Neuronal stem cell (in vitro differentiated cells): ENCODE data around the gene MICALL2.

Source experiments
- DNase-seq: peaks from one replicate; pipeline ENCODE4 v3.0.0-alpha.2; 2013; ENCODE audit warnings: low spot score
- H2AFZ ChIP-seq: one replicate; pipeline ENCODE4 v1.6.1; 2013; ENCODE audit warnings: mild to moderate bottlenecking, low read length, inconsistent platforms
- H2AK5ac ChIP-seq: 2 replicates; pipeline ENCODE4 v1.6.1; 2013; ENCODE audit warnings: low read depth, mild to moderate bottlenecking, inconsistent platforms, low read length, moderate library complexity, mixed read lengths
- H2BK120ac ChIP-seq: 2 replicates; pipeline ENCODE4 v1.6.1; 2013; ENCODE audit warnings: low read depth, mild to moderate bottlenecking, inconsistent platforms, low read length, moderate library complexity, mixed read lengths
- H2BK12ac ChIP-seq: one replicate; pipeline ENCODE4 v1.6.1; 2013; ENCODE audit warnings: low read length, inconsistent platforms
- H2BK15ac ChIP-seq: 2 replicates; pipeline ENCODE4 v1.6.1; 2013; ENCODE audit warnings: mild to moderate bottlenecking, low read length, inconsistent platforms, mixed read lengths
- H2BK5ac ChIP-seq: one replicate; pipeline ENCODE4 v1.6.1; 2013; ENCODE audit warnings: inconsistent platforms, mild to moderate bottlenecking, low read length, moderate library complexity
- H3K14ac ChIP-seq: one replicate; pipeline ENCODE4 v1.6.1; 2013; ENCODE audit warnings: low read length, inconsistent platforms
- H3K18ac ChIP-seq: 2 replicates; pipeline ENCODE4 v1.6.1; 2013; ENCODE audit warnings: low read length, inconsistent platforms
- H3K23ac ChIP-seq: 2 replicates; pipeline ENCODE4 v1.6.1; 2013; ENCODE audit warnings: low read depth, mild to moderate bottlenecking, mixed read lengths, low read length, inconsistent platforms; ENCODE audit not compliant: poor library complexity
- H3K27ac ChIP-seq: replicated peaks from 3 replicates; pipeline ENCODE4 v1.5.1; 2013; ENCODE audit warnings: low read length, inconsistent platforms
- H3K27me3 ChIP-seq, 3 experiments: 2 replicates each; pipeline ENCODE4 v1.6.1; 2013; ENCODE audit warnings: low read length in 3 of 3, mild to moderate bottlenecking in 2 of 3, inconsistent platforms in 1 of 3, low read depth in 1 of 3, mixed read lengths in 1 of 3, moderate library complexity in 1 of 3; ENCODE audit not compliant: control insufficient read depth in 3 of 3, insufficient read depth in 3 of 3
- H3K36me3 ChIP-seq, 2 donors: replicated peaks in 1 of 2; 2 replicates each; pipeline ENCODE4 v1.6.1; 2013; ENCODE audit warnings: low read length in 2 of 2; ENCODE audit not compliant: control insufficient read depth in 2 of 2, insufficient read depth in 2 of 2
- H3K4ac ChIP-seq: 2 replicates; pipeline ENCODE4 v1.6.1; 2013; ENCODE audit warnings: inconsistent platforms, mild to moderate bottlenecking, low read length, moderate library complexity
- H3K4me1 ChIP-seq, 2 donors: 1 replicate in 1 of 2; 2 replicates in 1 of 2; pipeline ENCODE4 v1.6.1; 2013; ENCODE audit warnings: low read length in 2 of 2, low read depth in 1 of 2; ENCODE audit not compliant: control insufficient read depth in 2 of 2, insufficient read depth in 1 of 2
- H3K4me2 ChIP-seq: one replicate; pipeline ENCODE4 v1.6.1; 2013; ENCODE audit warnings: mild to moderate bottlenecking, low read length, inconsistent platforms; ENCODE audit not compliant: insufficient read depth, poor library complexity, severe bottlenecking
- H3K4me3 ChIP-seq, 2 donors: 2 replicates each; pipeline ENCODE4 v1.5.1; 2013; ENCODE audit warnings: low read length in 2 of 2, mild to moderate bottlenecking in 2 of 2, inconsistent platforms in 1 of 2, moderate library complexity in 1 of 2
- H3K79me1 ChIP-seq: one replicate; pipeline ENCODE4 v1.6.1; 2013; ENCODE audit warnings: low read depth, mild to moderate bottlenecking, inconsistent platforms, low read length, moderate library complexity
- H3K9ac ChIP-seq: one replicate; pipeline ENCODE4 v1.6.1; 2013; ENCODE audit warnings: mild to moderate bottlenecking, low read depth, low read length, inconsistent platforms; ENCODE audit not compliant: poor library complexity
- H3K9me3 ChIP-seq, 2 donors: replicated peaks in 1 of 2; 2 replicates each; pipeline versions ENCODE3 to v1.6.1; 2013; ENCODE audit warnings: low read length in 2 of 2, mild to moderate bottlenecking in 2 of 2, inconsistent platforms in 1 of 2, low read depth in 1 of 2, mixed read lengths in 1 of 2, moderate library complexity in 1 of 2; ENCODE audit not compliant: control insufficient read depth in 2 of 2, insufficient read depth in 1 of 2
- H4K8ac ChIP-seq: one replicate; pipeline ENCODE4 v1.6.1; 2013; ENCODE audit warnings: low read depth, mild to moderate bottlenecking, inconsistent platforms, low read length, moderate library complexity
- H4K91ac ChIP-seq: one replicate; pipeline ENCODE4 v1.6.1; 2013; ENCODE audit warnings: low read length, low read depth, mild to moderate bottlenecking, inconsistent platforms; ENCODE audit not compliant: poor library complexity
- WGBS, 2 donors: extraction: QIAGEN DNeasy Blood & Tissue Kit; methylation state at CpG; one replicate each; pipeline ENCODE4 v1.1.7; 2013; ENCODE audit warnings: missing lambda C conversion rate in 2 of 2, mixed read lengths in 1 of 2; ENCODE audit not compliant: insufficient read length in 2 of 2, insufficient replicate concordance in 1 of 2; ENCODE audit errors: extremely low coverage in 2 of 2; 5-methylcytosine and 5-hydroxymethylcytosine counted together

Gene MICALL2

DNA sequence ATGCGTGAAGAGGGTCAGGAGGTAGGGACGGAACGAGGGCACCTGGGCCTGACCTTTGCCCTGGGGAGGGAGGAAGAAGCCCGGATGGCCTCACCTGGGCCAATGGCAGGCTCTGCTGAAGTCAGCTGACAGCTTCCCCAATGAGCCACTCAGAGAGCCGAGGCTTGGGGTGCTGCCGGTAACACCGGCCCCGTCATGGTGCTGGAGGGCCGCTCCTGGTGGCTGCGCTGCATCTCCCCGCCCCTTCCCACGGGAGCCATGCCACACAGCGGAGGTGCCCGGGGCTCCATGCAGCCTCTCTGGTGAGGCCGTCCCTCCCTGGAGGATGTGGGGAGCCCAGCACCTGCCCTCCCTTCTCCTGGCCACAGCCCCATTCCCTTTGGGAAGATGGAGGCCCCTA lies 17.6 kb upstream of the MICALL2 start:
- H3K4ac ChIP-seq, result no peak overlapping the region
- no peak overlapping the region for H4K8ac ChIP-seq
- H2BK120ac ChIP-seq, result no peak overlapping the region
- H3K14ac ChIP-seq, result peak overlapping the region; percentile 56
- H3K9me3 ChIP-seq, result no peaks in the 10 kb centered on the region
- H3K9ac ChIP-seq, result no peak overlapping the region
- no peak for DNase-seq
- H2AFZ ChIP-seq, result no peak overlapping the region
- H3K4me2 ChIP-seq, result no peak overlapping the region
- H2BK15ac ChIP-seq, result no peak overlapping the region
- H3K4me3 ChIP-seq, result no peak overlapping the region
- H4K91ac ChIP-seq, result no peak overlapping the region
- H2AK5ac ChIP-seq, result no peak overlapping the region
- H3K27me3 ChIP-seq, result no peaks in the 10 kb centered on the region
- H3K18ac ChIP-seq, result no peak overlapping the region
- peak overlapping the region; percentile 90 for H2BK5ac ChIP-seq
- peak overlapping the region; percentile 80 for H3K23ac ChIP-seq
- no CpG with 5 or more reads among the region's 15 CpGs for WGBS, 2 donors
- H3K79me1 ChIP-seq, result peaks cover 2% of the 10 kb centered on the region
- peaks cover 0 to 2% of the 10 kb centered on the region in 2 donors for H3K4me1 ChIP-seq
- no peak overlapping the region for H2BK12ac ChIP-seq
- H3K36me3 ChIP-seq, result peaks cover 46 to 81% of the 10 kb centered on the region in 2 donors
- no peak overlapping the region for H3K27ac ChIP-seq

DNA sequence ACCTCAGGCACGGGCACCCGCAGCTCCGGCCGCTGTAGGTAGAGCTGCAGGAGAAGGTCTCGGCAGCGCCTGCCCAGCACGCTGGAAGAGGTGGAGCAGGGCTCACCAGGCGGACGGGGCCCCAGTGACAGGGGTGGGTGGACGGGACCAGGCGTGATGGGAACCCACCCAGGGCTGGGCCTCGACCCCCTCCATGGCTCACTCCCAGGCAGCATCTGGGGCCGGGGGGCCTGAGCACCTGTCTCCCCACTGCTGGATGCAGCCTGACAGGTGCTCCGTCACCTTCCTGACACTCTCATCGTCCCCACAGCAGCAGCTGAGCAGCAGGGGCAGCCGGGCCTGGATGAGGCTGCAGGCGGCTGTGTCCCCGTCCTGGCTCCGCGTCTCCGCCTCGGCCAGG lies 16.7 kb upstream of the MICALL2 start:
- Histone ChIP-seq H3K18ac (no peak overlapping the region), H3K36me3 (peaks cover 44 to 84% of the 10 kb centered on the region in 2 donors), H4K91ac (no peak overlapping the region), H3K79me1 (peaks cover 2% of the 10 kb centered on the region), H2BK120ac (no peak overlapping the region), H3K14ac (no peak overlapping the region), H3K4ac (no peak overlapping the region), H3K4me3 (no peak overlapping the region), H2BK15ac (no peak overlapping the region), H3K27ac (no peak overlapping the region), H3K4me1 (peaks cover 0 to 2% of the 10 kb centered on the region in 2 donors), H2BK12ac (no peak overlapping the region), H3K9me3 (no peaks in the 10 kb centered on the region), H2BK5ac (no peak overlapping the region), H3K23ac (peak overlapping the region; percentile 43), H4K8ac (no peak overlapping the region), H3K27me3 (no peaks in the 10 kb centered on the region), H3K4me2 (no peak overlapping the region), H2AFZ (no peak overlapping the region), H2AK5ac (no peak overlapping the region), H3K9ac (no peak overlapping the region)
- DNase-seq, result no peak
- no CpG with 5 or more reads among the region's 22 CpGs for WGBS, 2 donors

DNA sequence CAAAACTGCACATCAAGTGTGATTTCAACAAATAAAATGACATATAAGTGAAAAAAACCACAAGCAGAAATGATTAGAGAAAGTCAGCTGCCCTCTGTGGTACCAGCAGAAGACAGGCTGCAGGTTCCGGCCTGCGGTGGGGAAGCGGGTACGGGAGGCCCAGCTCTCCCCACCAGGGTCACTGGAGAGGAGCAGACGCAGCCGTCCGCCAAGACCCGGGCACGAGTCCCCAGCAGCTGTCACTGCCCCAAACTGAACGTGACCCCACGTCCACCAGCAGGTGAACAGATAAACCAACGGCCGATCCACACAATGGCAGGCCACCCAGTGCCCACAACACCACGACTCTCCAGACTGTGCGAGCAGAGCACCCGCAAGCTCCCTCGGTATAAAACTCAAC lies 16.1 kb upstream of the MICALL2 start:
- Histone ChIP-seq H3K27me3 (no peaks in the 10 kb centered on the region), H3K4me1 (peaks cover 0 to 2% of the 10 kb centered on the region in 2 donors), H3K4me3 (no peak overlapping the region), H3K79me1 (peaks cover 2% of the 10 kb centered on the region), H3K36me3 (peaks cover 46 to 85% of the 10 kb centered on the region in 2 donors), H3K9me3 (no peaks in the 10 kb centered on the region), H4K91ac (no peak overlapping the region), H3K27ac (no peak overlapping the region), H3K23ac (peak overlapping the region; percentile 73), H3K18ac (no peak overlapping the region), H4K8ac (no peak overlapping the region), H3K14ac (no peak overlapping the region), H2AFZ (no peak overlapping the region), H2BK15ac (no peak overlapping the region), H3K4me2 (no peak overlapping the region), H2BK12ac (no peak overlapping the region), H2BK5ac (no peak overlapping the region), H3K9ac (peak overlapping the region; percentile 44), H3K4ac (no peak overlapping the region), H2BK120ac (no peak overlapping the region), H2AK5ac (no peak overlapping the region)
- no CpG with 5 or more reads among the region's 17 CpGs for WGBS, 2 donors
- DNase-seq, result no peak

DNA sequence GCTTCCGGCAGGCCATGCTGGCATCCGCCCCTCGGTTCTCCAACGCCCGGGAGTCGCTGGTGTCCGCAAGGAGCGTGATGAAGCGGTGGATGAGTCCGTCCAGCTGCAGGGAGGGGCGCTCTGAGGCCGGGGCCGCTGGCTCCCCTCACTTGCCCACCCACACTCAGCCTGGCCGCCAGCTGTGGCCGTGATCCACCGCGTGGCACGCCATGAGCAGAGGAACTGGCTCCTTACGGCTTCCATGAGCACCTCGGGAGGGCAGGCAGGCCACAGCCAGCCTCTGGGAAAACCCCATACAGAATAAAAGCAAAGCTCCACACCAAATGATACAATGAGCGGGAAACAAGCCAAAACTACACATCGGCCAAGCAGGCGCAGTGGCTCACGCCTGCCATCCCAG lies 15.5 kb upstream of the MICALL2 start:
- no peak overlapping the region for H3K4me3 ChIP-seq
- H3K4me1 ChIP-seq, result peaks cover 0 to 2% of the 10 kb centered on the region in 2 donors
- no peak overlapping the region for H4K91ac ChIP-seq
- H2BK5ac ChIP-seq, result no peak overlapping the region
- no peak overlapping the region for H3K14ac ChIP-seq
- peak overlapping the region; percentile 41 for H2BK12ac ChIP-seq
- no peak overlapping the region for H2BK15ac ChIP-seq
- no peak overlapping the region for H2AFZ ChIP-seq
- no peak overlapping the region for H3K4me2 ChIP-seq
- H3K4ac ChIP-seq, result no peak overlapping the region
- no peak overlapping the region for H3K27ac ChIP-seq
- no peak for DNase-seq
- H2AK5ac ChIP-seq, result no peak overlapping the region
- no peak overlapping the region for H3K18ac ChIP-seq
- no peak overlapping the region for H3K23ac ChIP-seq
- peaks cover 2% of the 10 kb centered on the region for H3K79me1 ChIP-seq
- peaks cover 44 to 84% of the 10 kb centered on the region in 2 donors for H3K36me3 ChIP-seq
- no peaks in the 10 kb centered on the region for H3K27me3 ChIP-seq
- H4K8ac ChIP-seq, result no peak overlapping the region
- no peak overlapping the region for H2BK120ac ChIP-seq
- WGBS, 2 donors, result no CpG with 5 or more reads among the region's 24 CpGs
- H3K9ac ChIP-seq, result peak overlapping the region; percentile 60
- no peaks in the 10 kb centered on the region for H3K9me3 ChIP-seq
